Embryonic facial prominence (tissue), 1 donor: ENCODE data around the gene WDR19.
"Not testable (repeated sequence)": the region's sequence is repeated elsewhere in the genome, so short reads cannot be mapped to it uniquely, and the experiment has no call there.

Source experiments
- DNase-seq: peaks from one replicate; pipeline ENCODE4 v3.0.0-alpha.2; 2016; ENCODE audit errors: extremely low spot score

Gene WDR19

GRCh38 chr4:39233114-39233513, 50.8 kb downstream of the WDR19 start:
- DNase-seq = no peak

- no peak for DNase-seq
These were observed 51.5 kb downstream of the WDR19 start for GRCh38 chr4:39233783-39234182.

GRCh38 chr4:39235021-39235420, 52.7 kb downstream of the WDR19 start:
- no peak for DNase-seq

GRCh38 chr4:39235696-39236095, 53.4 kb downstream of the WDR19 start:
- DNase-seq = no peak

GRCh38 chr4:39237179-39237578, 54.9 kb downstream of the WDR19 start:
- no peak for DNase-seq

GRCh38 chr4:39243462-39243861, 61.1 kb downstream of the WDR19 start:
- DNase-seq = no peak

GRCh38 chr4:39255266-39255665, 72.9 kb downstream of the WDR19 start:
- DNase-seq = no peak

- no peak for DNase-seq
These were observed 73.5 kb downstream of the WDR19 start for GRCh38 chr4:39255871-39256270.

GRCh38 chr4:39256436-39256835, 74.1 kb downstream of the WDR19 start:
- DNase-seq = no peak

- no peak for DNase-seq
These were observed 77.4 kb downstream of the WDR19 start for GRCh38 chr4:39259571-39260330.

GRCh38 chr4:39263895-39264294, 81.6 kb downstream of the WDR19 start:
- DNase-seq = no peak

GRCh38 chr4:39274503-39274902, 92.2 kb downstream of the WDR19 start:
- no peak for DNase-seq

GRCh38 chr4:39277661-39278060, 95.3 kb downstream of the WDR19 start:
- DNase-seq = not testable (repeated sequence)

- DNase-seq = no peak
These were observed 96.1 kb downstream of the WDR19 start for GRCh38 chr4:39278476-39278875.

- DNase-seq = no peak
These were observed 97.1 kb downstream of the WDR19 start for GRCh38 chr4:39279416-39279815.

- no peak for DNase-seq
These were observed 98.4 kb downstream of the WDR19 start for GRCh38 chr4:39280770-39281169.

- no peak for DNase-seq
These were observed 102.9 kb downstream of the WDR19 start for GRCh38 chr4:39285111-39285795.

GRCh38 chr4:39285853-39286252, 103.5 kb downstream of the WDR19 start:
- no peak for DNase-seq

- DNase-seq = no peak
These were observed 103.9 kb downstream of the WDR19 start for GRCh38 chr4:39286263-39286662.

GRCh38 chr4:39287223-39287622, 104.9 kb downstream of the WDR19 start:
- no peak for DNase-seq

- DNase-seq = no peak
These were observed 109.4 kb downstream of the WDR19 start for GRCh38 chr4:39291686-39292085.

- not testable (repeated sequence) for DNase-seq
These were observed 110.1 kb downstream of the WDR19 start for GRCh38 chr4:39292433-39292832.

- DNase-seq = no peak
These were observed 113.5 kb downstream of the WDR19 start for GRCh38 chr4:39295784-39296183.
